ENCODE results near the gene SPRED2.

GRCh38 chr2:65309699-65310098 is 122.7 kb downstream of the SPRED2 start:
- TF ChIP-seq CTCF (IDR thresholded peaks at IDR 0.05) = no peak
- TF ChIP-seq POLR2A (IDR thresholded peaks at IDR 0.05) = no peak

Measured in testis (tissue), 2 donors.